Lower leg skin (tissue), 3 donors: Measurements from ENCODE around the gene GREB1.

Source experiments
- POLR2A ChIP-seq, 2 donors: fragments of 450-650 bp; IDR thresholded peaks; one replicate each; pipeline ENCODE4 v1.6.1; 2016 to 2017; ENCODE audit warnings: antibody characterized with exemption in 2 of 2, mild to moderate bottlenecking in 1 of 2, moderate library complexity in 1 of 2
- TF ChIP-seq, protein P1 (sequence below), 3 donors: fragments of 450-650 bp; IDR thresholded peaks; one replicate each; pipeline ENCODE4 v1.5.1; 2016; ENCODE audit warnings: antibody characterized with exemption in 3 of 3, mild to moderate bottlenecking in 3 of 3, moderate library complexity in 2 of 3

GRCh38 chr2:11564816-11565567, 31.1 kb downstream of the GREB1 start:
- TF ChIP-seq, protein P1, sequence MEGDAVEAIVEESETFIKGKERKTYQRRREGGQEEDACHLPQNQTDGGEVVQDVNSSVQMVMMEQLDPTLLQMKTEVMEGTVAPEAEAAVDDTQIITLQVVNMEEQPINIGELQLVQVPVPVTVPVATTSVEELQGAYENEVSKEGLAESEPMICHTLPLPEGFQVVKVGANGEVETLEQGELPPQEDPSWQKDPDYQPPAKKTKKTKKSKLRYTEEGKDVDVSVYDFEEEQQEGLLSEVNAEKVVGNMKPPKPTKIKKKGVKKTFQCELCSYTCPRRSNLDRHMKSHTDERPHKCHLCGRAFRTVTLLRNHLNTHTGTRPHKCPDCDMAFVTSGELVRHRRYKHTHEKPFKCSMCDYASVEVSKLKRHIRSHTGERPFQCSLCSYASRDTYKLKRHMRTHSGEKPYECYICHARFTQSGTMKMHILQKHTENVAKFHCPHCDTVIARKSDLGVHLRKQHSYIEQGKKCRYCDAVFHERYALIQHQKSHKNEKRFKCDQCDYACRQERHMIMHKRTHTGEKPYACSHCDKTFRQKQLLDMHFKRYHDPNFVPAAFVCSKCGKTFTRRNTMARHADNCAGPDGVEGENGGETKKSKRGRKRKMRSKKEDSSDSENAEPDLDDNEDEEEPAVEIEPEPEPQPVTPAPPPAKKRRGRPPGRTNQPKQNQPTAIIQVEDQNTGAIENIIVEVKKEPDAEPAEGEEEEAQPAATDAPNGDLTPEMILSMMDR (IDR thresholded peaks at IDR 0.05): no peak
- TF ChIP-seq POLR2A (IDR thresholded peaks at IDR 0.05): no peak
